Naive thymus-derived CD8-positive, alpha-beta T cell (primary cell): ENCODE data around the gene LDHB. TPM values are rescaled to one million over a fixed set of nuclear protein-coding genes. Genes with fewer than 3 reads are reported as not detected.
"Not testable (repeated sequence)": the region's sequence is repeated elsewhere in the genome, so short reads cannot be mapped to it uniquely, and the experiment has no call there.

Experiments used
- ATAC-seq, 2 donors: fragments of 150-1000 bp; cut with Tn5 transposase in 1 of 2; sonication (Bioruptor Pico), chemical (Tn5 transposase) in 1 of 2; 1 replicate in 1 of 2; 2 replicates in 1 of 2; pipeline ENCODE4 v1.10.0; 2021; ENCODE audit warnings: mild to moderate bottlenecking in 2 of 2, moderate library complexity in 2 of 2
- POLR2A ChIA-PET: fragments of 350-600 bp; sonication (Branson Sonifier 250); formaldehyde crosslinking; loops from one replicate; lab custom pipeline; 2021; ENCODE audit warnings: antibody characterized with exemption; lab: Charles Lee
- DNase-seq, 10 donors: peaks; one replicate each; pipeline versions ENCODE4 v3.0.0 to v3.0.0-alpha.2; 2020 to 2022
- H3K27ac Mint-ChIP-seq, 10 donors: one replicate each; pipeline ENCODE4 v1.8.0; 2020 to 2022; ENCODE audit warnings: mild to moderate bottlenecking in 10 of 10, mixed read lengths in 10 of 10, moderate library complexity in 4 of 10, inconsistent platforms in 1 of 10
- H3K27me3 Mint-ChIP-seq, 5 donors: one replicate each; pipeline ENCODE4 v1.8.0; 2021 to 2022; ENCODE audit warnings: mixed read lengths in 5 of 5
- H3K36me3 Mint-ChIP-seq, 3 donors: one replicate each; pipeline ENCODE4 v1.8.0; 2020 to 2022; ENCODE audit warnings: mixed read lengths in 3 of 3, mild to moderate bottlenecking in 2 of 3, inconsistent platforms in 1 of 3
- H3K4me1 Mint-ChIP-seq, 4 donors: one replicate each; pipeline ENCODE4 v1.8.0; 2021 to 2022; ENCODE audit warnings: mixed read lengths in 4 of 4
- H3K4me3 Mint-ChIP-seq, 10 donors: one replicate each; pipeline ENCODE4 v1.8.0; 2020 to 2022; ENCODE audit warnings: mild to moderate bottlenecking in 10 of 10, mixed read lengths in 10 of 10, moderate library complexity in 6 of 10, inconsistent platforms in 1 of 10
- H3K9me3 Mint-ChIP-seq, 9 donors: one replicate each; pipeline ENCODE4 v1.8.0; 2020 to 2022; ENCODE audit warnings: mixed read lengths in 9 of 9, mild to moderate bottlenecking in 3 of 9, inconsistent platforms in 1 of 9, moderate library complexity in 1 of 9
- polyA plus RNA-seq, 3 donors: library from polyadenylated mRNA; unstranded; fragments of 300-500 nt; fragmentation: Illumina TruSeq; gene quantifications; one replicate each; pipeline ENCODE4 v1.2.3, GENCODE V29; 2021
- total RNA-seq, 8 experiments: library from RNA in 2 of 8; stranded (reverse) in 2 of 8; gene quantifications; one replicate each; pipeline ENCODE4 v1.2.3 and lab custom pipeline; 2021 to 2026

The LDHB gene
- total and polyA plus RNA-seq, 5 experiments from 2014 or later, result 1,266 to 2,368 (median 1,691) TPM

- peaks cover 0 to 2% (median 0%) of the 10 kb centered on the region in 5 donors for H3K27me3 Mint-ChIP-seq
- peak overlapping the region in 3 of 10 donors; percentile 34 to 96 (median 94) for H3K27ac Mint-ChIP-seq
- H3K4me1 Mint-ChIP-seq, result peaks cover 18 to 43% (median 38%) of the 10 kb centered on the region in 4 donors
- ATAC-seq (no peak), DNase-seq (peak in 1 of 10 donors; percentile 11)
- no peaks in the 10 kb centered on the region for H3K9me3 Mint-ChIP-seq
- peak overlapping the region in 3 of 10 donors; percentile 27 to 99 (median 27) for H3K4me3 Mint-ChIP-seq
- POLR2A ChIA-PET, result interaction anchor here (3.2 kb wide), 1 partner anchor 20 kb away, joined by 174 read pairs; no protein-coding TSS in a partner anchor
- H3K36me3 Mint-ChIP-seq, result peaks cover 2 to 18% (median 6%) of the 10 kb centered on the region in 3 donors
Measured at GRCh38 chr12:21659383-21659782, 1.7 kb upstream of the LDHB start.

GRCh38 chr12:21656905-21657325, 727 bp downstream of the LDHB start:
- DNase-seq (peak in 8 of 10 donors; percentile 10 to 67 (median 34)), ATAC-seq (peak; percentile 26 to 32)
- H3K27me3 Mint-ChIP-seq, result no peaks in the 10 kb centered on the region
- peak overlapping the region; percentile 94 to 99 (median 98) for H3K27ac Mint-ChIP-seq
- POLR2A ChIA-PET, result interaction anchor here (0.7 to 3.2 kb wide), 27 partner anchors 9 to 887 kb away, joined by 3 to 174 read pairs (median 8); partner anchors contain the start of genes C2CD5, CMAS, GOLT1B and PYROXD1
- no peaks in the 10 kb centered on the region for H3K9me3 Mint-ChIP-seq
- H3K4me3 Mint-ChIP-seq, result peak overlapping the region; percentile 89 to 100 (median 99)
- H3K4me1 Mint-ChIP-seq, result peaks cover 29 to 67% (median 59%) of the 10 kb centered on the region in 4 donors
- H3K36me3 Mint-ChIP-seq, result peaks cover 13 to 42% (median 14%) of the 10 kb centered on the region in 3 donors

DNA sequence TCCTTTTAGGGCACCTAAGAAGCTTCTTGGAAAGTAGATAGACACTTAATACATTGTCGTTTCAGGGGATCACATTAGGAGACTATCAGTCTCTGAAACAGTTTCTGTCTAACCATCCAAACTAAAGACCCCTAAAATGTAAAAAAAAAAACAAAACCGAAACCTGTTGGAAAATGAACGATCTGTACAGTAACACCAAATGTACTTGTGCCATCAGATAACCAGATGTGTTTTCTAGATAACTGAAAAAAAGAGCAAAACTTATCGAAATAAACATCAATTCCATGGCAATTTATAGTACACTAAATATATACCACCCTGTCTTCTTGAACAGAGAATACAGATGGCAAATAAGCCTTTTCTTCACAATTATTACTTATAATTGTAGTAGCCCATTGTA, 2.1 kb downstream of the LDHB start:
- Mint-ChIP-seq H3K36me3 (peaks cover 17 to 55% (median 22%) of the 10 kb centered on the region in 3 donors), H3K27ac (peak overlapping the region; percentile 34 to 99 (median 95)), H3K4me1 (peaks cover 37 to 80% (median 72%) of the 10 kb centered on the region in 4 donors), H3K4me3 (peak overlapping the region; percentile 89 to 100 (median 99)), H3K9me3 (no peaks in the 10 kb centered on the region), H3K27me3 (no peaks in the 10 kb centered on the region)
- ATAC-seq, result no peak
- no peak for DNase-seq
- POLR2A ChIA-PET, result interaction anchor here (1.1 to 2.6 kb wide), 3 partner anchors 9 to 40 kb away, joined by 4 to 14 read pairs (median 4); no protein-coding TSS in a partner anchor

GRCh38 chr12:21651821-21652220, 5.8 kb downstream of the LDHB start:
- H3K9me3 Mint-ChIP-seq, result no peaks in the 10 kb centered on the region
- peaks cover 24 to 91% (median 34%) of the 10 kb centered on the region in 3 donors for H3K36me3 Mint-ChIP-seq
- POLR2A ChIA-PET, result interaction anchor here (0.6 to 2.8 kb wide), 7 partner anchors 8 to 142 kb away, joined by 3 to 10 read pairs (median 6); no protein-coding TSS in a partner anchor
- DNase-seq (no peak), ATAC-seq (no peak)
- no peaks in the 10 kb centered on the region for H3K27me3 Mint-ChIP-seq
- peak overlapping the region in 8 of 10 donors; percentile 3 to 89 (median 68) for H3K4me3 Mint-ChIP-seq
- peak overlapping the region in 6 of 10 donors; percentile 20 to 83 (median 54) for H3K27ac Mint-ChIP-seq
- peaks cover 46 to 96% (median 87%) of the 10 kb centered on the region in 4 donors for H3K4me1 Mint-ChIP-seq

DNA sequence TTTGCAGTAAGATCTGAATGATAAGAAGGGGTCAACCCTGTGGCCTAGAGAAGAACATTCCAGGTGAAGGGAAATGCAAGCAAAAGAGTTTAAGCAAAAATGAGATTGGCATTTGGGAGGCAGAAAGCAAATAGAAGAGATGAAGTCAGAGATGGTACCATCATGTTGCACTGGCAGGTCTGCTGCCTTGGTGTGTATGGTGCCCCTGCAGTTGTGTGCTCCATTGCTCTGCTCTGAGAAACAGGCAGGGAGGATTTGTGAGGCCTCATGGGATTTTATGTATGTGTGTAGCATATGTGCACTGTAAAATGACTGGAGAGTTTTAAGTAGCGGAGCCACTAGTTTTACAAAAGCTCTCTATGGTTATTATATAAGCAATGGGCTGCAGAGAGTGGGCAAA, 6.6 kb downstream of the LDHB start:
- Mint-ChIP-seq H3K9me3 (no peaks in the 10 kb centered on the region), H3K4me1 (peaks cover 46 to 96% (median 87%) of the 10 kb centered on the region in 4 donors), H3K27ac (peak overlapping the region in 9 of 10 donors; percentile 13 to 83 (median 70)), H3K36me3 (peaks cover 25 to 95% (median 39%) of the 10 kb centered on the region in 3 donors), H3K4me3 (peak overlapping the region; percentile 4 to 89 (median 68)), H3K27me3 (no peaks in the 10 kb centered on the region)
- ATAC-seq (no peak), DNase-seq (no peak)
- POLR2A ChIA-PET, result interaction anchor here (0.6 to 2.8 kb wide), 5 partner anchors 13 to 35 kb away, joined by 3 to 10 read pairs (median 5); no protein-coding TSS in a partner anchor

- ATAC-seq (no peak), DNase-seq (no peak)
- Mint-ChIP-seq H3K27me3 (no peaks in the 10 kb centered on the region), H3K4me3 (peak overlapping the region in 7 of 10 donors; percentile 2 to 89 (median 24)), H3K27ac (peak overlapping the region in 6 of 10 donors; percentile 10 to 67 (median 42)), H3K9me3 (no peaks in the 10 kb centered on the region), H3K4me1 (peaks cover 48 to 93% (median 86%) of the 10 kb centered on the region in 4 donors), H3K36me3 (peaks cover 25 to 98% (median 42%) of the 10 kb centered on the region in 3 donors)
- POLR2A ChIA-PET, result interaction anchor here (1.0 to 4.1 kb wide), 4 partner anchors 8 to 36 kb away, joined by 3 to 21 read pairs (median 6); partner anchors contain the start of gene LDHB
Measured at GRCh38 chr12:21649034-21649433, 8.6 kb downstream of the LDHB start.

- peak overlapping the region in 4 of 10 donors; percentile 13 to 89 (median 28) for H3K4me3 Mint-ChIP-seq
- POLR2A ChIA-PET, result interaction anchor here (0.7 to 4.1 kb wide), 6 partner anchors 8 to 39 kb away, joined by 3 to 21 read pairs (median 6); partner anchors contain the start of gene LDHB
Measured at GRCh38 chr12:21648378-21648777, 9.3 kb downstream of the LDHB start.

GRCh38 chr12:21647179-21647578, 10.5 kb downstream of the LDHB start:
- ATAC-seq, result no peak

More at GRCh38 chr12:21648378-21648777, 9.3 kb downstream of the LDHB start:
- H3K4me1 Mint-ChIP-seq, result peaks cover 50 to 93% (median 88%) of the 10 kb centered on the region in 4 donors
- ATAC-seq (no peak), DNase-seq (no peak)
- peak overlapping the region in 7 of 10 donors; percentile 26 to 71 (median 49) for H3K27ac Mint-ChIP-seq
- H3K9me3 Mint-ChIP-seq, result no peaks in the 10 kb centered on the region
- H3K36me3 Mint-ChIP-seq, result peaks cover 26 to 98% (median 46%) of the 10 kb centered on the region in 3 donors
- H3K27me3 Mint-ChIP-seq, result no peaks in the 10 kb centered on the region

DNA sequence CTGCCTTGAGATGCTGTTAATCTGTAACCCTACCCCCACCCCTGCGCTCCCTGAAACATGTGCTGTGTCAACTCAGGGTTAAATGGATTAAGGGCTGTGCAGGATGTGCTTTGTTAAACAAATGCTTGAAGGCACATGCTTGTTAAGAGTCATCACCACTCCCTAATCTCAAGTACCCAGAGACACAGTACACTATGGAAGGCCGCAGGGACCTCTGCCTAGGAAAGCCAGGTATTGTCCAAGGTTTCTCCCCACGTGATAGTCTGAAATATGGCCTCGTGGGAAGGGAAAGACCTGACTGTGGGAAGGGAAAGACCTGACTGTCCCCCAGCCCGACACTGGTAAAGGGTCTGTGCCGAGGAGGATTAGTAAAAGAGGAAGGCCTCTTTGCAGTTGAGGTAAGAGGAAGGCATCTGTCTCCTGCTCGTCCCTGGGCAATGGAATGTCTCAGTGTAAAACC, 12.6 kb downstream of the LDHB start:
- Mint-ChIP-seq H3K27ac (peak overlapping the region; percentile 56 to 90 (median 78)), H3K4me1 (peaks cover 44 to 85% (median 84%) of the 10 kb centered on the region in 4 donors), H3K36me3 (peaks cover 32 to 96% (median 54%) of the 10 kb centered on the region in 3 donors), H3K4me3 (peak overlapping the region in 8 of 10 donors; percentile 1 to 72 (median 48))
- DNase-seq, H3K9me3 Mint-ChIP-seq, ATAC-seq, H3K27me3 Mint-ChIP-seq: not testable (repeated sequence)
- POLR2A ChIA-PET, result interaction anchor here (1.2 to 2.8 kb wide), 2 partner anchors 10 to 12 kb away, joined by 3 to 22 read pairs; partner anchors contain the start of gene LDHB

More at GRCh38 chr12:21647179-21647578, 10.5 kb downstream of the LDHB start:
- Mint-ChIP-seq H3K4me3 (peak overlapping the region in 6 of 10 donors; percentile 5 to 61 (median 42)), H3K9me3 (no peaks in the 10 kb centered on the region), H3K4me1 (peaks cover 47 to 88% (median 87%) of the 10 kb centered on the region in 4 donors), H3K27ac (peak overlapping the region in 9 of 10 donors; percentile 9 to 86 (median 60)), H3K27me3 (no peaks in the 10 kb centered on the region), H3K36me3 (peaks cover 29 to 98% (median 52%) of the 10 kb centered on the region in 3 donors)
- POLR2A ChIA-PET, result interaction anchor here (1.5 to 4.1 kb wide), 5 partner anchors 8 to 33 kb away, joined by 4 to 21 read pairs (median 9); partner anchors contain the start of gene LDHB
- DNase-seq, result no peak

DNA sequence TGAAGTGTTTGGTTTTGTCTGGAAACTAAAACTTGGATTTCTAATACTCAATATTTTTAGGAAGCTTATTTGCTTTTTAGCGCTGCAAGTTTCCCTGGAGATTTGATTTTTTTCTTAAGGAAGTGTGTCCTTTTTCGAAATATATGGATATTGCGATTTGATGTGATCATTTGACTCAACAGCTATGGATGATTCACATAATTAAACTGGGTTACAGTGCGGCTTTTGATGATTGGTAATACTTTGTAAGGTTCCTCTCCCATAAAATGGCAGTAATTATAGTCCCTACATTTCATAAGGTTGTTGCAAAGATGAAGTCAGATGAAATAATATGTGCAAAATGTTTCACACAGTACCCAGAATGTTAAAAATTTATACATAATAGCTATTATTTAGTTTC, 13.1 kb downstream of the LDHB start:
- DNase-seq (no peak), ATAC-seq (no peak)
- POLR2A ChIA-PET, result interaction anchor here (0.7 to 2.8 kb wide), 5 partner anchors 8 to 32 kb away, joined by 3 to 22 read pairs (median 3); partner anchors contain the start of gene LDHB
- peak overlapping the region in 5 of 10 donors; percentile 9 to 59 (median 39) for H3K4me3 Mint-ChIP-seq
- H3K27ac Mint-ChIP-seq, result peak overlapping the region in 5 of 10 donors; percentile 39 to 83 (median 59)
- H3K36me3 Mint-ChIP-seq, result peaks cover 34 to 94% (median 55%) of the 10 kb centered on the region in 3 donors
- H3K27me3 Mint-ChIP-seq, result no peaks in the 10 kb centered on the region
- peaks cover 41 to 85% (median 80%) of the 10 kb centered on the region in 4 donors for H3K4me1 Mint-ChIP-seq
- no peaks in the 10 kb centered on the region for H3K9me3 Mint-ChIP-seq

GRCh38 chr12:21643758-21644157, 13.9 kb downstream of the LDHB start:
- peaks cover 41 to 94% (median 60%) of the 10 kb centered on the region in 3 donors for H3K36me3 Mint-ChIP-seq
- peak overlapping the region in 8 of 10 donors; percentile 8 to 68 (median 36) for H3K4me3 Mint-ChIP-seq
- H3K27me3 Mint-ChIP-seq, result no peaks in the 10 kb centered on the region
- H3K4me1 Mint-ChIP-seq, result peaks cover 46 to 85% (median 81%) of the 10 kb centered on the region in 4 donors
- peak overlapping the region; percentile 18 to 83 (median 66) for H3K27ac Mint-ChIP-seq
- no peaks in the 10 kb centered on the region for H3K9me3 Mint-ChIP-seq
- ATAC-seq (no peak), DNase-seq (no peak)
- POLR2A ChIA-PET, result interaction anchor here (0.7 to 2.8 kb wide), 6 partner anchors 9 to 37 kb away, joined by 3 to 22 read pairs (median 4); partner anchors contain the start of gene LDHB
